Thyroid gland (tissue), 4 donors: ENCODE data around the gene MLC1. TPM values are rescaled to one million over a fixed set of nuclear protein-coding genes. Genes with fewer than 3 reads are reported as not detected.

Source experiments
- DNase-seq, 2 donors: peaks; one replicate each; pipeline ENCODE4 v3.0.0-alpha.2; 2019
- H3K27ac ChIP-seq, 3 donors: fragments of 200-600 bp; sonication (generic); 1 replicate in 2 of 3; 2 replicates in 1 of 3; pipeline ENCODE4 v1.5.1; 2016 to 2019; ENCODE audit warnings: mild to moderate bottlenecking in 1 of 3, moderate library complexity in 1 of 3
- H3K27me3 ChIP-seq: fragments of 200-600 bp; sonication (generic); one replicate; pipeline ENCODE4 v1.5.1; 2019
- H3K36me3 ChIP-seq, 2 donors: fragments of 200-600 bp; sonication (generic); one replicate each; pipeline ENCODE4 v1.5.1; 2016 to 2019
- H3K4me1 ChIP-seq, 2 donors: fragments of 200-600 bp; sonication (generic); one replicate each; pipeline ENCODE4 v1.5.1; 2017 to 2019
- H3K4me3 ChIP-seq, 3 donors: fragments of 200-600 bp; sonication (generic); replicated peaks in 1 of 3; 1 replicate in 2 of 3; 2 replicates in 1 of 3; pipeline ENCODE4 v1.5.1; 2016; ENCODE audit warnings: mild to moderate bottlenecking in 1 of 3
- H3K9me3 ChIP-seq: fragments of 200-600 bp; sonication (generic); one replicate; pipeline ENCODE4 v1.5.1; 2017
- POLR2A ChIP-seq, 2 donors: fragments of 450-650 bp; IDR thresholded peaks; one replicate each; pipeline ENCODE4 v1.6.1; 2017; ENCODE audit warnings: antibody characterized with exemption in 2 of 2, mild to moderate bottlenecking in 2 of 2, moderate library complexity in 1 of 2
- WGBS, 2 donors: methylation state at CpG; one replicate each; pipeline ENCODE4 v1.1.5; 2017; 5-methylcytosine and 5-hydroxymethylcytosine counted together
- intact Hi-C: fragments of 100-400 bp; cut with DNase I; formaldehyde crosslinking; loops from one replicate; pipeline ENCODE4 v1.15.1; 2023
- total RNA-seq, 4 donors: library from RNA; depleted of rRNA; stranded (reverse); fragments of >200 nt; gene quantifications; one replicate each; pipeline ENCODE4 v1.2.3, GENCODE V29; 2016
- TF ChIP-seq, protein P1 (sequence below), 6 experiments: fragments of 200-600 bp in 3 of 6; fragments of 450-650 bp in 3 of 6; sonication (generic) in 3 of 6; IDR thresholded peaks; one replicate each; pipeline ENCODE4 v1.5.1; 2016 to 2019; ENCODE audit warnings: antibody characterized with exemption in 6 of 6, mild to moderate bottlenecking in 2 of 6, inconsistent platforms in 1 of 6, moderate library complexity in 1 of 6

The MLC1 gene
- total RNA-seq, 4 donors from 2014 or later, result 0.11 TPM; not detected in 3

DNA sequence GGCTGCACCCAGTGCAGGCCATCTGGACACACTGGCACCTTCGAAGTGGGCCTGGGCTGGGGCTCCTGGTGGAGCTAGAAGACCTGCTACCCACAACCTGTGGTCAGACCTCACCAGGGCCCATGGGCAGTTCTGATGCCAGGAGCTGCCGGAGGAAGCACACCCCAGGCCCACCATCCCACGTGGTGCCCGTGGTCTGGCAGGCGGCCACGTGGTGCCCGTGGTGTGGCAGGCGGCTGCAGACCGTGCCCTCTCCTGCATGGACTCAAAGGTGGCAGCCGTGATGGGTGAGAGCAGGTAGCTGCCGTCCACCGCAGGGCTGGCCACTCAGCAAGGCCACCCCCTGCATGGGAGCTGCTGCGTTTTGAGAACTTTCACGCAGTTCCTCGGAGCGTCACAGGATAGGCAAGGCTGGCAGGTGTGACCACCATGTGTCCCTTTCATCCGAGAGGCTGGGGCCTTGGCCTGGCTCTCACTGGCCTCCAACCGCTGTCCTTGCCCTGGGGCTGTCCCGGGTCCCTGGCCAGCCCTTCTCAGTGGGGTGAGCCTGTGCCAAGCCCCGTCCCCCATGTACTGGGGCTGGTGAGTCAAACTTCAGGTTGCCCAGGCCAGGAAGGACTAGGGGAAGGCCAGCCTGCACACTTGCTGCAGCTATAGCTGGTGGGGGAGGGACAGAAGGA lies 68.8 kb downstream of the MLC1 start:
- DNase-seq, result no peak
- no peak overlapping the region for H3K4me3 ChIP-seq
- no peak for TF ChIP-seq POLR2A (IDR thresholded peaks at IDR 0.05)
- TF ChIP-seq, protein P1, sequence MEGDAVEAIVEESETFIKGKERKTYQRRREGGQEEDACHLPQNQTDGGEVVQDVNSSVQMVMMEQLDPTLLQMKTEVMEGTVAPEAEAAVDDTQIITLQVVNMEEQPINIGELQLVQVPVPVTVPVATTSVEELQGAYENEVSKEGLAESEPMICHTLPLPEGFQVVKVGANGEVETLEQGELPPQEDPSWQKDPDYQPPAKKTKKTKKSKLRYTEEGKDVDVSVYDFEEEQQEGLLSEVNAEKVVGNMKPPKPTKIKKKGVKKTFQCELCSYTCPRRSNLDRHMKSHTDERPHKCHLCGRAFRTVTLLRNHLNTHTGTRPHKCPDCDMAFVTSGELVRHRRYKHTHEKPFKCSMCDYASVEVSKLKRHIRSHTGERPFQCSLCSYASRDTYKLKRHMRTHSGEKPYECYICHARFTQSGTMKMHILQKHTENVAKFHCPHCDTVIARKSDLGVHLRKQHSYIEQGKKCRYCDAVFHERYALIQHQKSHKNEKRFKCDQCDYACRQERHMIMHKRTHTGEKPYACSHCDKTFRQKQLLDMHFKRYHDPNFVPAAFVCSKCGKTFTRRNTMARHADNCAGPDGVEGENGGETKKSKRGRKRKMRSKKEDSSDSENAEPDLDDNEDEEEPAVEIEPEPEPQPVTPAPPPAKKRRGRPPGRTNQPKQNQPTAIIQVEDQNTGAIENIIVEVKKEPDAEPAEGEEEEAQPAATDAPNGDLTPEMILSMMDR (IDR thresholded peaks at IDR 0.05), result no peak
- no peaks in the 10 kb centered on the region for H3K36me3 ChIP-seq
- H3K9me3 ChIP-seq, result no peaks in the 10 kb centered on the region
- intact Hi-C loops, result no loop called here
- 72 to 100% methylated on average over 1 to 6 of the region's 20 CpGs for WGBS, 2 donors
- H3K27me3 ChIP-seq, result peaks cover 20% of the 10 kb centered on the region
- H3K4me1 ChIP-seq, result peaks cover 0 to 9% of the 10 kb centered on the region in 2 donors
- no peak overlapping the region for H3K27ac ChIP-seq

DNA sequence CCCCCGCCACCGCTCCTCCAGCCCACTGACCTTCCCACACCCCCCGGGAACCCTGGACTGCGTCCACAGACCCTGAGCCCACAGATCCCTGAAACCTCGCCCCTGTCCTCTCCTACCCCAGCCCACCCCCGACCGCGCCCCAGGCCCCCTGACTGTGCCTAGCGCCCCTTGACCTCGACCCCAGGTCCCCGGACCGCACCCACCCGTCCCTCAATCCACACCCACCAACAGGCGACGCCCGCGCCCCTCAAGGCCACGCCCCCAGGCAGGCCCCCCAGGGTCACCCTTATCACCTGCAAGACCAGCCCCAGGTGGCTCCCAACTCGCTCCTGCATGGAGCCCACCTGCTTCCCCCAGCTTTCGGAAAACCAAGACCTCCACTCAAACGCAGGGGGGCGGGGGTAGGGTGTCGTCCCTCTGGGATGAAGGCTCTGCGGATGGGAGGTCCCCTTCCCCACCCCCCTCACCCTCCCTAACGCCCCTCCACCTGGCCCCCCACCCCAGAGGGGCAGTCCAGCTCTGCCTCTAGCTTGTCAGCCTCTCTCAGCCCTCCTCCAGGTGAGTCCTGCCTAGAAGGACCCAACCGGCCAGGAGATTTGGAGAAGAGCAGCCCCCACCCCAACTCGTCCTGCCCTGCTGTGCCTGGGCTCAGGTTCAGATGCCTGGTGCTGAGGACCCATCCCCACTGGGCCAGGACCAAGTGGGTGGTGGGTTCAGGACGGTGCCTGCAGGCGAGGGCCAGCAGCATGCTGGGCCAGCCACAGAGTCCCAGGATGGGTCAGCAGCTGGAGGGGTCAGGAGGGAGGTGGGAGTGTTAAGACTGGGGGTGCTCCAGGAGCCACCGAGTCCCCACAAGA lies 69.5 kb downstream of the MLC1 start:
- no peaks in the 10 kb centered on the region for H3K36me3 ChIP-seq

DNA sequence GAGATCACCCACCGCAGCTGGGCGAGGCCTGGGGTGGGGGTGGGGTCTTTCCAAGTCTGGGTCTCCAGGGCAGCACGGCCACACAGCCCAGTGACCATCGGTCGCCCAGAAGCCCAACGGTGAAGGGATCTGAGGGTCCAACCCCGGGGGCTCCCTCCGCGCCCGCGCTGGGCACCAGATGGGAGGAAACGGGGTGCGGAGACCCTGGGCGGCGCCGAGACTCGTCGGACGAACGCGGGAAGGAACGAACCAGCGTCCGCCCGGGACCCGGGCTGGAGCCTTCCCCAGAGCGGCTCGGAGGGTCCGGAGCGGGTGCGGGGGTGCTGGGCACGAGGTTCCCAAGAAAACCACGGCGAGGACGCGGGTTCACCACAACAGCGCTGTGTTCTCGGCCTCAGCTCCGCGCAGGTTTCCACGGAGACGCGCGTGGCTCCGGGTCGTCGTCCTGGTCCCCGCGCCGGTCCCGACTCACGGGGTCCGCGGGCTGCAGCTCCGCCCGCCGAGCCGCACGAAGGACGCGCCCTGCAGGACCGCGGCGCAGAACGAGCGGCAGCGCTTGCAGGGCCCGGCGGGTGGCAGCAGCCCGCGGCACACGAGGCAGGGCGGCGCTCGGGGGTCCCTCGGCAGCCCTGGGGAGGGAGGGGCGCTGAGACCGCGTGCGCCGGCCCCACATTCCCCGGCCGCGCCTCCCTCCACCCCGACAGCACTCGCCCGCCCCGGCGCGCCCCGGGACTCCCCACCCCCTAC lies 70.4 kb downstream of the MLC1 start:
- Histone ChIP-seq H3K4me3 (no peak overlapping the region), H3K27me3 (peaks cover 34% of the 10 kb centered on the region), H3K4me1 (peaks cover 0 to 19% of the 10 kb centered on the region in 2 donors), H3K36me3 (no peaks in the 10 kb centered on the region), H3K9me3 (no peaks in the 10 kb centered on the region), H3K27ac (no peak overlapping the region)
- WGBS, 2 donors, result 2 to 4% methylated on average over 13 to 28 of the region's 91 CpGs
- TF ChIP-seq POLR2A (IDR thresholded peaks at IDR 0.05), result no peak
- TF ChIP-seq, protein P1 (IDR thresholded peaks at IDR 0.05), result no peak
- intact Hi-C loops, result no loop called here
- DNase-seq, result no peak

More for the DNA sequence above, 69.5 kb downstream of the MLC1 start:
- H3K9me3 ChIP-seq, result no peaks in the 10 kb centered on the region
- peaks cover 0 to 16% of the 10 kb centered on the region in 2 donors for H3K4me1 ChIP-seq
- WGBS, 2 donors, result 61 to 80% methylated on average over 1 to 8 of the region's 30 CpGs
- no peak overlapping the region for H3K4me3 ChIP-seq
- TF ChIP-seq, protein P1 (IDR thresholded peaks at IDR 0.05), result no peak
- TF ChIP-seq POLR2A (IDR thresholded peaks at IDR 0.05), result no peak
- DNase-seq, result no peak
- H3K27me3 ChIP-seq, result peaks cover 28% of the 10 kb centered on the region
- no peak overlapping the region for H3K27ac ChIP-seq
- intact Hi-C loops, result no loop called here

DNA sequence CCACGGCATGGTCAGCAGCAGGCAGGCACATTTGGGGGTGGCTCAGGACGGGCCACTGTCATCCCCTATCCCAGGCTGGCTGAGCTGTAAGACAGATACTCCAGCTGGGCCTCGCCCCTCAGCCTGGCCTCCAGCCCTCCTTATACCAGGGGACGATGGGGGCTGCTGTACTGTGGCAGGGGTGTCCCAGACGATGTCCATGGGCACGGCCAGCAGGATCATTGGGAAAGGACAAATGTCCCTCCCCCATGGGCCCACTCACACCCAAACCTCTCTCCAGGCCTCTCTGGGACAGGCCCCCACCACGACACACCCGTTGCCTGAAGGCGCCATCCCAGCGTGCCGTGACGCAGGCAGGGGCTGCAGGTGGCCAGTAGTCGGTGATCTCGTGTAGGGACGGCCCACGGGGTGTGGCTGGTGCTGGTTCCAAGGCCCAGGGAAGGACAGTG lies 71.1 kb downstream of the MLC1 start:
- H3K9me3 ChIP-seq, result no peaks in the 10 kb centered on the region
- no peaks in the 10 kb centered on the region for H3K36me3 ChIP-seq
- no peak overlapping the region for H3K27ac ChIP-seq
- peaks cover 0 to 19% of the 10 kb centered on the region in 2 donors for H3K4me1 ChIP-seq
- H3K4me3 ChIP-seq, result no peak overlapping the region
- intact Hi-C loops, result no loop called here
- DNase-seq, result no peak
- TF ChIP-seq, protein P1 (IDR thresholded peaks at IDR 0.05), result no peak
- no peak for TF ChIP-seq POLR2A (IDR thresholded peaks at IDR 0.05)
- 51 to 80% methylated on average over 1 to 10 of the region's 16 CpGs for WGBS, 2 donors
- H3K27me3 ChIP-seq, result peaks cover 34% of the 10 kb centered on the region
